NCI-H1417 (cell line): ENCODE data around the gene MS4A13.
"Not testable (repeated sequence)": the region's sequence is repeated elsewhere in the genome, so short reads cannot be mapped to it uniquely, and the experiment has no call there.

Source experiments
- DNase-seq, 3 experiments: peaks; one replicate each; lab custom pipeline; 2025; lab: John Stamatoyannopoulos, UW

Gene MS4A13

DNA sequence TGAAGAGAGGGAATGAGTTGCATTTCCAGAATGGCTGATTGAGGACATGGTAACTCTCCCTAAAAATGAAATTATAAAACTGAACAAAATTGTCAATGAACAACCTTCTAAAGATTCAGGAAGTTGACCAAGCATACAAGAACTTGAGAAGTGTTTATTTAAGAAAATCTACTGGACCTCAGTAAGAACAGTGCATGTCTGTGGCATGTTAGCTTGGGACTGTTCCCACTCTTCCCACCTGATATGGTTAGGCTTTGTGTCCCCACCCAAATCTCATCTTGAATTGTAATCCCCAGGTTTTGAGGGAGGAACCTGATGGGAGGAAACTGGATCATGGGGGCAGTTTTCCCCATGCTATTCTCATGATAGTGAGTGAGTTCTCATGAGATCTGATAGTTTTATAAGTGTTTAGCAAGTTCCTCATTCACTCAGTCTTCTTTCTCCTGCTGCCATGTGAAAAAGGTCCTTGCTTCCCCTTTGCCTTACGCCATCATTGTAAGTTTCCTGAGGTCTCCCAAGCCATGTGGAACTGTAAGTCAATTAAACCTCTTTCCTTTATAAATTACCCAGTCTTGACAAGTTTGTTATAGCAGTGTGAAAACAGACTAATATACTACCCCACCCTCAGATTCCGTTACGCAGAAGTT, 15.4 kb downstream of the MS4A13 start:
- DNase-seq, result no peak

GRCh38 chr11:60532383-60532782, 17.2 kb downstream of the MS4A13 start:
- DNase-seq, result not testable (repeated sequence)

- not testable (repeated sequence) for DNase-seq
These were observed 23.4 kb downstream of the MS4A13 start for GRCh38 chr11:60538627-60539026.

GRCh38 chr11:60544077-60544476, 28.9 kb downstream of the MS4A13 start:
- no peak for DNase-seq

DNA sequence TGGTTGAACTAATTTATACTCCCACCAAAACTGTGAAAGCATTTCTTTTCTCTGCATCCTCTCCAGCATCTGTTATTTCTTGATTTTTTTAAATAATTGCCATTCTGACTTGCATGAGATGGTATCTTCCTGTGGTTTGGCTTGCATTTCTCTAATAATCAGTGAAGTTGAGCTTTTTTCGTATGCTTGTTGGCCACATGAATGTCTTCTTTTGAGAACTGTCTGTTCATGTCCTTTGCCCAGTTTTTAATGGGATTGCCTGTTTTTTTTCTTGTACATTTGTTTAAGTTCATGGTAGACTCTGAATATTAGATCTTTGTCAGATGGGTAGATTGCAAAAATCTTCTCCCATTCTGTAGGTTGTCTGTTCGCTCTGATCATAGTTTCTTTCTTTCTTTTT, 46.1 kb downstream of the MS4A13 start:
- DNase-seq, result no peak

GRCh38 chr11:60563553-60564235, 48.5 kb downstream of the MS4A13 start:
- peak; percentile 1 to 81 (median 43) for DNase-seq

DNA sequence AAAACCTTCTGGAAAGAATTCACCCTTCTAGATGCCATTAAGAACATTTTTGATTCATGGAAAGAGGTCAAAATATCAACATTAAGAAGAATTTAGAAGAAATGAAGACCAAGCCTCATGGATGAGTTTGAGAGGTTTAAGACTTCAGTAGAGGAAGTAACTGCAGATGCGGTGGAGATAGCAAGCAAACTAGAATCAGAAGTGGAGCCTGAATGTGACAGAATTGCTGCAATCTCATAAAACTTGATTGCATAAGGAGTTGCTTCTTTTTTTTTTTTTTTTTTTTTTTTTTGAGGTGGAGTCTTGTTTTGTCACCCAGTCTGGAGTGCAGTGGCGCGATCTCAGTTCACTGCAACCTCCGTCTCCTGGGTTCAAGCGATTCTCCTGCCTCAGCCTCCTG, 51.6 kb downstream of the MS4A13 start:
- no peak for DNase-seq

- no peak for DNase-seq
These were observed 55.8 kb downstream of the MS4A13 start for GRCh38 chr11:60570970-60571369.

GRCh38 chr11:60589611-60590010, 74.4 kb downstream of the MS4A13 start:
- no peak for DNase-seq
